GM23338 (cell line): Measurements from ENCODE around the gene KLK5. TPM values are rescaled to one million over a fixed set of nuclear protein-coding genes. Genes with fewer than 3 reads are reported as not detected.
A peak's percentile ranks its signal among the peaks of the same experiment; 100 is the strongest.

Source experiments
- ATAC-seq: fragments of 200-7000 bp; cut with Tn5 transposase; 3 replicates; pipeline ENCODE4 v1.9.1; 2020
- DNase-seq: peaks from one replicate; pipeline ENCODE4 v3.0.0-alpha.2; 2015; ENCODE audit warnings: low spot score
- H2AFZ ChIP-seq: fragments of 200-600 bp; sonication (generic); 2 replicates; pipeline ENCODE4 v1.8.0; 2016; ENCODE audit warnings: antibody characterized with exemption, mild to moderate bottlenecking, moderate library complexity
- H3F3A ChIP-seq: fragments of 200-600 bp; sonication (generic); replicated peaks from 2 replicates; pipeline ENCODE4 v1.8.0; 2017; ENCODE audit warnings: antibody characterized with exemption, mixed run types, low read depth
- H3K27ac ChIP-seq: fragments of 200-600 bp; sonication (generic); 2 replicates; pipeline ENCODE4 v1.6.1; 2016; ENCODE audit warnings: low read depth
- H3K27me3 ChIP-seq: fragments of 200-600 bp; sonication (generic); 2 replicates; pipeline ENCODE4 v1.8.0; 2016; ENCODE audit warnings: mild to moderate bottlenecking, mixed run types, moderate library complexity; ENCODE audit not compliant: insufficient read depth
- H3K36me3 ChIP-seq: fragments of 200-600 bp; sonication (generic); 2 replicates; pipeline ENCODE4 v1.8.0; 2016; ENCODE audit warnings: mild to moderate bottlenecking; ENCODE audit not compliant: insufficient read depth
- H3K4me1 ChIP-seq: fragments of 200-600 bp; sonication (generic); 2 replicates; pipeline ENCODE4 v1.8.0; 2016; ENCODE audit warnings: mild to moderate bottlenecking, moderate library complexity; ENCODE audit not compliant: insufficient read depth
- H3K4me2 ChIP-seq: fragments of 200-600 bp; sonication (generic); 2 replicates; pipeline ENCODE4 v1.7.1; 2017; ENCODE audit warnings: mixed run types
- H3K4me3 ChIP-seq: fragments of 200-600 bp; sonication (generic); 2 replicates; pipeline ENCODE4 v1.6.1; 2016; ENCODE audit warnings: mixed run types
- H3K79me2 ChIP-seq: fragments of 200-600 bp; sonication (generic); replicated peaks from 2 replicates; pipeline ENCODE4 v1.8.0; 2017; ENCODE audit warnings: mild to moderate bottlenecking; ENCODE audit not compliant: insufficient read depth
- H3K9me2 ChIP-seq: fragments of 200-600 bp; sonication (generic); 2 replicates; pipeline ENCODE4 v1.8.0; 2017; ENCODE audit not compliant: insufficient read depth
- H4K20me1 ChIP-seq: fragments of 200-600 bp; sonication (generic); replicated peaks from 2 replicates; pipeline ENCODE4 v1.8.0; 2017; ENCODE audit warnings: mild to moderate bottlenecking; ENCODE audit not compliant: insufficient read depth
- H3K27ac Mint-ChIP-seq: 2 replicates; pipeline ENCODE4 v1.8.0; 2020; ENCODE audit warnings: inconsistent platforms, mild to moderate bottlenecking, moderate library complexity, mixed read lengths
- H3K27me3 Mint-ChIP-seq: 3 replicates; pipeline ENCODE4 v1.8.0; 2022; ENCODE audit warnings: low read depth, mild to moderate bottlenecking, moderate library complexity, mixed read lengths, inconsistent platforms; ENCODE audit not compliant: insufficient read depth, poor library complexity
- H3K36me3 Mint-ChIP-seq: 3 replicates; pipeline ENCODE4 v1.8.0; 2021; ENCODE audit warnings: low read depth, mild to moderate bottlenecking, inconsistent platforms, moderate library complexity, mixed read lengths
- H3K4me1 Mint-ChIP-seq: 3 replicates; pipeline ENCODE4 v1.8.0; 2020; ENCODE audit warnings: mild to moderate bottlenecking, inconsistent platforms, mixed read lengths
- H3K4me3 Mint-ChIP-seq: 3 replicates; pipeline ENCODE4 v1.8.0; 2021; ENCODE audit warnings: moderate library complexity, mild to moderate bottlenecking, inconsistent platforms, mixed read lengths
- H3K9me3 Mint-ChIP-seq: 3 replicates; pipeline ENCODE4 v1.8.0; 2020; ENCODE audit warnings: moderate library complexity, mild to moderate bottlenecking, inconsistent platforms, mixed read lengths
- CREB1 ChIP-seq: fragments of 250-450 bp; sonication (Bioruptor Pico); IDR thresholded peaks from 2 replicates; pipeline ENCODE4 v1.5.0; 2020; ENCODE audit warnings: low read depth, mild to moderate bottlenecking, moderate library complexity
- CTCF ChIP-seq, 2 experiments: fragments of 200-600 bp in 1 of 2; sonication (generic) in 1 of 2; conservative IDR thresholded peaks; 2 replicates each; pipeline versions ENCODE4 v1.5.1 to v1.6.1; 2016 to 2017; ENCODE audit warnings: antibody characterized with exemption in 2 of 2, low read depth in 2 of 2, mild to moderate bottlenecking in 2 of 2, moderate library complexity in 1 of 2
- ETS1 ChIP-seq: IDR thresholded peaks from 2 replicates; pipeline ENCODE4 v1.6.1; 2016; ENCODE audit warnings: antibody characterized with exemption
- EZH2 ChIP-seq: fragments of 200-600 bp; sonication (generic); IDR thresholded peaks from one replicate; pipeline ENCODE4 v1.8.0; 2017; ENCODE audit warnings: antibody characterized with exemption, mild to moderate bottlenecking, low read depth; ENCODE audit not compliant: unreplicated experiment
- EZH2phosphoT487 ChIP-seq: fragments of 200-600 bp; sonication (generic); IDR thresholded peaks from one replicate; pipeline ENCODE4 v1.8.1; 2018; ENCODE audit warnings: antibody characterized with exemption; ENCODE audit not compliant: unreplicated experiment
- JUNB ChIP-seq: IDR thresholded peaks from one replicate; pipeline ENCODE4 v1.6.1; 2016; ENCODE audit warnings: antibody characterized with exemption; ENCODE audit not compliant: unreplicated experiment
- NANOG ChIP-seq: IDR thresholded peaks from 2 replicates; pipeline ENCODE4 v1.6.1; 2016; ENCODE audit warnings: antibody characterized with exemption, borderline replicate concordance
- POLR2AphosphoS5 ChIP-seq: IDR thresholded peaks from 2 replicates; pipeline ENCODE4 v1.6.1; 2016; ENCODE audit warnings: antibody characterized with exemption, low read depth
- REST ChIP-seq: IDR thresholded peaks from one replicate; pipeline ENCODE4 v1.6.1; 2018; ENCODE audit warnings: antibody characterized with exemption; ENCODE audit not compliant: unreplicated experiment
- STAT1 ChIP-seq: IDR thresholded peaks from one replicate; pipeline ENCODE4 v1.6.1; 2016; ENCODE audit warnings: antibody characterized with exemption; ENCODE audit not compliant: unreplicated experiment
- ZNF114 ChIP-seq: fragments of 250-450 bp; sonication (Bioruptor Pico); IDR thresholded peaks from 2 replicates; pipeline ENCODE4 v1.5.0; 2020; ENCODE audit warnings: mild to moderate bottlenecking, moderate library complexity
- ZNF331 ChIP-seq: fragments of 250-450 bp; sonication (Bioruptor Pico); IDR thresholded peaks from 2 replicates; pipeline ENCODE4 v1.5.0; 2020; ENCODE audit warnings: low read depth, mild to moderate bottlenecking, moderate library complexity
- ZNF462 ChIP-seq: fragments of 250-450 bp; sonication (Bioruptor Pico); IDR thresholded peaks from 2 replicates; pipeline ENCODE4 v1.5.0; 2020; ENCODE audit warnings: mild to moderate bottlenecking, moderate library complexity
- long read RNA-seq: library from polyadenylated mRNA; unstranded; transcript quantifications from one replicate; pipeline ENCODE4 v2.0.0, GENCODE V29; 2020; ENCODE audit not compliant: unreplicated experiment
- polyA plus RNA-seq: library from polyadenylated mRNA; unstranded; fragments of >200 nt; fragmentation: Nextera tagmentation; extraction: Ambion mirVana; gene quantifications from 2 replicates; pipeline ENCODE4 v1.2.1, GENCODE V29; 2016
- total RNA-seq: library from RNA; depleted of rRNA; stranded (reverse); fragments of >200 nt; shearing (Covaris generic); gene quantifications from 2 replicates; pipeline ENCODE4 v1.2.3, GENCODE V29; 2014; rRNA removed

KLK5 gene
- total RNA-seq: 0.54 and 0.66 TPM in 2 replicates
- 0.77 TPM in 1 of 2 replicates, not detected in the other for polyA plus RNA-seq
- long read RNA-seq: 0 reads

DNA sequence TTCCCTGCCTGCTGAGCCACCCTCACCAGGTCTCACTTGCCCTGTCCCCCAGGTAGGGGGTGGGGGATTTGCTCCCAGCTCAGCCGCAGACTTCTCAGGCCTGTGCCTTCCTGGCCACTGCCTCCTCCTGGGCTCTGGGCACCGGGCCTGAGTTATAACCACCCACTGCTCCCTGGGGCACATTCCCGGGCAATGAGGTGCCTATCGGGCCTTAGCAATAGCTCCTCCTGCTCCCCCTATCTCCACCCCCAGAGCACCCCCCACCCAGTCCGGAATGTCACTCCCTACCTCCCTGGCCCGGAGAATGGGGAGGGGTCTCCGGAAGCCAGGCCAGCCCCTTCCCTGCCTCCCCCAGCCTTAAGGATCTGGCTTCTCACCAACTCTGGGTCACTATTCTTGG is at the start of gene KLK5:
KLK5 (minus strand) TSS at position 129 of the 400 bp plus-strand sequence. CDS start 381 bp downstream, outside the sequence.
- ATAC-seq (peak; percentile 83), DNase-seq (peak; percentile 37)
- Mint-ChIP-seq H3K9me3 (peaks cover 7% of the 10 kb centered on the region; the same call in 1 of the 3 replicates), H3K4me1 (peaks cover 8% of the 10 kb centered on the region), H3K36me3 (no peaks in the 10 kb centered on the region; the same call in 2 of the 3 replicates), H3K27me3 (peaks cover 8% of the 10 kb centered on the region), H3K27ac (no peak within 1 kb of the TSS; the same call in 1 of the 2 replicates), H3K4me3 (no peak within 1 kb of the TSS)
- no peaks in the 10 kb centered on the region for H4K20me1 ChIP-seq
- no peak within 1 kb of the TSS for H3K4me2 ChIP-seq
- H3K4me1 ChIP-seq: peaks cover 9% of the 10 kb centered on the region; the same call in 1 of the 2 replicates
- no peaks in the 10 kb centered on the region for H3F3A ChIP-seq
- no peaks in the 10 kb centered on the region for H3K36me3 ChIP-seq
- no peaks in the 10 kb centered on the region for H3K79me2 ChIP-seq
- peak within 1 kb of the TSS; percentile 95 for H2AFZ ChIP-seq
- H3K9me2 ChIP-seq: no peaks in the 10 kb centered on the region
- no peak within 1 kb of the TSS for H3K4me3 ChIP-seq
- TF ChIP-seq CTCF (conservative IDR thresholded peaks at IDR 0.05; ENCODE audit: low read depth in 2 of 2) (no peak), CREB1 (CRISPR knock-in tag) (no peak), REST (no peak), ZNF114 (no peak), JUNB (no peak), ZNF462 (CRISPR knock-in tag) (no peak), EZH2phosphoT487 (no peak), ZNF331 (CRISPR knock-in tag) (no peak), EZH2 (no peak), POLR2AphosphoS5 (no peak), ETS1 (no peak), NANOG (no peak), STAT1 (no peak)
- no peak within 1 kb of the TSS for H3K27ac ChIP-seq
- H3K27me3 ChIP-seq: no peaks in the 10 kb centered on the region
